OCI-LY7 (cell line): ENCODE data around the gene FIGLA.

Source experiments
- EZH2phosphoT487 ChIP-seq: fragments of 200-600 bp; sonication (generic); IDR thresholded peaks from 2 replicates; pipeline ENCODE4 v1.6.1; 2018; ENCODE audit warnings: low read depth, borderline replicate concordance, mild to moderate bottlenecking, mixed run types, antibody characterized with exemption, low read length, moderate library complexity, mixed read lengths
- TF ChIP-seq, protein P1 (sequence below): fragments of 200-600 bp; sonication (generic); conservative IDR thresholded peaks from 2 replicates; pipeline ENCODE4 v1.5.1; 2014; ENCODE audit warnings: mild to moderate bottlenecking, antibody characterized with exemption, low read length, moderate library complexity, mixed read lengths

DNA sequence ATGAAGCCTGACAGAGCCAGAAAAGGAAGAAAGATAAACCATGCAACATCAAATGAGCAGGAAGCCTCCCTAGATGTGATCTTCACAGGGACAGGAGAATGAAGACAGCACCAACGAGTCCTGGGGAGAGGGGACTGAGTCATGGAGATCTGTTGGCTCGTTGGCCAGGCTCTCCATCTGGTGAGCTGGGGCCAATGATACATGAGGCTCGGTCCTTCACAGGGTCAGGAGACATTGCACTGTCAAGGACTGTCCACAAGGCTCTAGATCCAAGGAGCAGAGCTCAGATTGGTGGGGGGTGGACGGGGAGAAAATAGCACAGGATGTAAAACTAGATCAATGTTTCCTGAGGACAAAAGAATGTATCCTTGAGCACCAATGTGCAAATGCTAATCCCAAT lies 44.4 kb upstream of the FIGLA start:
- TF ChIP-seq, protein P1, sequence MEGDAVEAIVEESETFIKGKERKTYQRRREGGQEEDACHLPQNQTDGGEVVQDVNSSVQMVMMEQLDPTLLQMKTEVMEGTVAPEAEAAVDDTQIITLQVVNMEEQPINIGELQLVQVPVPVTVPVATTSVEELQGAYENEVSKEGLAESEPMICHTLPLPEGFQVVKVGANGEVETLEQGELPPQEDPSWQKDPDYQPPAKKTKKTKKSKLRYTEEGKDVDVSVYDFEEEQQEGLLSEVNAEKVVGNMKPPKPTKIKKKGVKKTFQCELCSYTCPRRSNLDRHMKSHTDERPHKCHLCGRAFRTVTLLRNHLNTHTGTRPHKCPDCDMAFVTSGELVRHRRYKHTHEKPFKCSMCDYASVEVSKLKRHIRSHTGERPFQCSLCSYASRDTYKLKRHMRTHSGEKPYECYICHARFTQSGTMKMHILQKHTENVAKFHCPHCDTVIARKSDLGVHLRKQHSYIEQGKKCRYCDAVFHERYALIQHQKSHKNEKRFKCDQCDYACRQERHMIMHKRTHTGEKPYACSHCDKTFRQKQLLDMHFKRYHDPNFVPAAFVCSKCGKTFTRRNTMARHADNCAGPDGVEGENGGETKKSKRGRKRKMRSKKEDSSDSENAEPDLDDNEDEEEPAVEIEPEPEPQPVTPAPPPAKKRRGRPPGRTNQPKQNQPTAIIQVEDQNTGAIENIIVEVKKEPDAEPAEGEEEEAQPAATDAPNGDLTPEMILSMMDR, result no peak
- no peak for TF ChIP-seq EZH2phosphoT487
